NCI-H748 treated with DMSO at 0.1 percent for 48 hours (cell line): ENCODE results near the gene EDEM3.
"Not testable (repeated sequence)": the region's sequence is repeated elsewhere in the genome, so short reads cannot be mapped to it uniquely, and the experiment has no call there.

Source experiments
- DNase-seq: peaks from one replicate; lab custom pipeline; 2025; lab: John Stamatoyannopoulos, UW

Gene EDEM3

GRCh38 chr1:184754476-184755225 lies at the start of gene EDEM3:
Gene EDEM3, minus strand, starts transcription at chr1:184754858. Its CDS starts 212 bp downstream, at chr1:184754646.
- peak; percentile 87 for DNase-seq

- DNase-seq, result no peak
Measured at GRCh38 chr1:184804220-184804619, 49.6 kb upstream of the EDEM3 start.

GRCh38 chr1:184803180-184803492 lies 48.5 kb upstream of the EDEM3 start:
- no peak for DNase-seq

- peak; percentile 80 for DNase-seq
Measured at GRCh38 chr1:184802354-184803179, 47.9 kb upstream of the EDEM3 start.

- DNase-seq, result no peak
Measured at GRCh38 chr1:184801503-184801902, 46.8 kb upstream of the EDEM3 start.

- DNase-seq, result no peak
Measured at GRCh38 chr1:184800876-184801275, 46.2 kb upstream of the EDEM3 start.

- DNase-seq, result no peak
Measured at GRCh38 chr1:184793967-184794366, 39.3 kb upstream of the EDEM3 start.

GRCh38 chr1:184792450-184792969 lies 37.9 kb upstream of the EDEM3 start:
- no peak for DNase-seq

- DNase-seq, result no peak
Measured at GRCh38 chr1:184791550-184791900, 36.9 kb upstream of the EDEM3 start.

GRCh38 chr1:184790642-184791549 lies 36.2 kb upstream of the EDEM3 start:
- DNase-seq, result peak; percentile 70

GRCh38 chr1:184789884-184790283 lies 35.2 kb upstream of the EDEM3 start:
- no peak for DNase-seq

GRCh38 chr1:184788970-184789369 lies 34.3 kb upstream of the EDEM3 start:
- DNase-seq, result no peak

GRCh38 chr1:184785529-184785928 lies 30.9 kb upstream of the EDEM3 start:
- DNase-seq, result no peak

- DNase-seq, result not testable (repeated sequence)
Measured at GRCh38 chr1:184783723-184784122, 29.1 kb upstream of the EDEM3 start.

- no peak for DNase-seq
Measured at GRCh38 chr1:184781941-184782340, 27.3 kb upstream of the EDEM3 start.

- DNase-seq, result no peak
Measured at GRCh38 chr1:184775885-184776284, 21.2 kb upstream of the EDEM3 start.

- no peak for DNase-seq
Measured at GRCh38 chr1:184775329-184775728, 20.7 kb upstream of the EDEM3 start.

GRCh38 chr1:184773762-184774320 lies 19.2 kb upstream of the EDEM3 start:
- no peak for DNase-seq

GRCh38 chr1:184771190-184771691 lies 16.6 kb upstream of the EDEM3 start:
- DNase-seq, result peak; percentile 12

GRCh38 chr1:184770181-184770979 lies 15.7 kb upstream of the EDEM3 start:
- no peak for DNase-seq

GRCh38 chr1:184769241-184769640 lies 14.6 kb upstream of the EDEM3 start:
- DNase-seq, result no peak
